OCI-LY7 (cell line): ENCODE measurements around the gene OAT. TPM values are rescaled to one million over a fixed set of nuclear protein-coding genes. Genes with fewer than 3 reads are reported as not detected.

Experiments used
- BruUV-seq: library from RNA; stranded (reverse); fragments of 400-500 nt; replicated peaks from 2 replicates; lab custom pipeline; 2021; lab: Mats Ljungman, UMichigan
- CTCF ChIA-PET: fragments of 300-600 bp; sonication (Branson Sonifier 250); formaldehyde crosslinking; loops from one replicate; lab custom pipeline; 2022; ENCODE audit warnings: antibody characterized with exemption; ENCODE audit not compliant: unreplicated experiment; lab: Charles Lee
- POLR2A ChIA-PET: fragments of 300-600 bp; sonication (Branson Sonifier 250); formaldehyde crosslinking; loops from one replicate; lab custom pipeline; 2022; ENCODE audit warnings: antibody characterized with exemption; lab: Charles Lee
- DNase-seq: peaks from one replicate; pipeline ENCODE4 v3.0.0-alpha.2; 2015; ENCODE audit warnings: low spot score
- H2AFZ ChIP-seq: fragments of 200-600 bp; sonication (generic), shearing (Covaris generic); 2 replicates; pipeline ENCODE4 v1.6.1; 2014; ENCODE audit warnings: mild to moderate bottlenecking, antibody characterized with exemption, low read length, moderate library complexity
- H3K27ac ChIP-seq: fragments of 200-600 bp; sonication (generic); 2 replicates; pipeline ENCODE4 v1.5.1; 2014; ENCODE audit warnings: mixed run types, low read depth, mild to moderate bottlenecking, moderate library complexity, low read length, inconsistent platforms; ENCODE audit not compliant: poor library complexity, severe bottlenecking
- H3K36me3 ChIP-seq: fragments of 200-600 bp; sonication (generic); 2 replicates; pipeline ENCODE4 v1.6.1; 2014; ENCODE audit warnings: mild to moderate bottlenecking, antibody characterized with exemption, low read length, moderate library complexity, mixed read lengths; ENCODE audit not compliant: insufficient read depth
- H3K4me1 ChIP-seq: fragments of 200-600 bp; sonication (generic); 2 replicates; pipeline ENCODE4 v1.5.1; 2014; ENCODE audit warnings: mild to moderate bottlenecking, low read length; ENCODE audit not compliant: insufficient read depth, poor library complexity, severe bottlenecking
- H3K4me2 ChIP-seq: fragments of 200-600 bp; sonication (generic); 2 replicates; pipeline ENCODE4 v1.6.1; 2014; ENCODE audit warnings: mild to moderate bottlenecking, low read length
- H3K4me3 ChIP-seq: fragments of 200-600 bp; sonication (generic); 2 replicates; pipeline ENCODE4 v1.5.1; 2014; ENCODE audit warnings: mild to moderate bottlenecking, low read depth, low read length; ENCODE audit not compliant: poor library complexity, severe bottlenecking
- H3K79me2 ChIP-seq: fragments of 200-600 bp; sonication (generic); 2 replicates; pipeline ENCODE4 v1.6.1; 2016; ENCODE audit warnings: low read depth, mild to moderate bottlenecking, low read length, moderate library complexity, mixed read lengths; ENCODE audit not compliant: insufficient read depth
- H3K9me2 ChIP-seq: fragments of 200-600 bp; sonication (generic); 2 replicates; pipeline ENCODE4 v1.6.1; 2016; ENCODE audit warnings: mild to moderate bottlenecking, low read length, mixed read lengths; ENCODE audit not compliant: insufficient read depth
- H3K9me3 ChIP-seq: fragments of 200-600 bp; sonication (generic); 2 replicates; pipeline ENCODE4 v1.6.1; 2014; ENCODE audit warnings: mild to moderate bottlenecking, mixed run types, low read length, mixed read lengths
- H4K20me1 ChIP-seq: fragments of 200-600 bp; sonication (generic); 2 replicates; pipeline ENCODE4 v1.6.1; 2014; ENCODE audit warnings: mild to moderate bottlenecking, antibody characterized with exemption, low read length, moderate library complexity, mixed read lengths; ENCODE audit not compliant: insufficient read depth
- CTCF ChIP-seq: fragments of 200-600 bp; sonication (generic); conservative IDR thresholded peaks from 2 replicates; pipeline ENCODE4 v1.5.1; 2014; ENCODE audit warnings: mild to moderate bottlenecking, antibody characterized with exemption, low read length, moderate library complexity, mixed read lengths
- EZH2phosphoT487 ChIP-seq: fragments of 200-600 bp; sonication (generic); IDR thresholded peaks from 2 replicates; pipeline ENCODE4 v1.6.1; 2018; ENCODE audit warnings: low read depth, borderline replicate concordance, mild to moderate bottlenecking, mixed run types, antibody characterized with exemption, low read length, moderate library complexity, mixed read lengths
- intact Hi-C: fragments of 100-400 bp; cut with micrococcal nuclease; formaldehyde crosslinking; loops from one replicate; pipeline ENCODE4 v1.10.0; 2022; ENCODE audit not compliant: unreplicated experiment
- total RNA-seq, 2 experiments: library from RNA; depleted of rRNA in 1 of 2; stranded (reverse); fragments of >200 nt in 1 of 2; shearing (Covaris generic) in 1 of 2; gene quantifications; 2 replicates each; pipeline ENCODE4 v1.2.3, GENCODE V29; 2014 to 2022

OAT gene
- total RNA-seq, 2 experiments from 2014 or later, result 13.5 to 27.1 TPM

DNA sequence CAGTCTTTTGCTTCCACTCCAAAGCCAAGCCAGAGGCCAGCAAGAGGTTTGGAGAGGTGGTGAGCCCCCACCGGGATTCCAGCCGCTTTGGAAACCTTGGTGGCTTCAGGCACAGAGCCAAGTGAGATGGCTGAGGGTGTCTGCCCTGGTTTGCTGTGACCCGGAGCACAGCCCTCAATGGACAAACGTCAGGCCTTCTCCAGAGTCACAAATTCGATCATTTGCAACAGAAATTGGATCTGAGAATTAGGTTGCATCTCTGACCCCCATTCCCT, 32.0 kb upstream of the OAT start:
- TF ChIP-seq CTCF (no peak), EZH2phosphoT487 (no peak)
- Histone ChIP-seq H3K4me3 (no peak overlapping the region), H3K9me3 (no peaks in the 10 kb centered on the region), H4K20me1 (no peaks in the 10 kb centered on the region), H3K36me3 (no peaks in the 10 kb centered on the region), H2AFZ (no peak overlapping the region), H3K9me2 (no peaks in the 10 kb centered on the region), H3K4me2 (no peak overlapping the region), H3K27ac (no peak overlapping the region), H3K79me2 (no peaks in the 10 kb centered on the region), H3K4me1 (no peaks in the 10 kb centered on the region)
- ChIA-PET CTCF (no interaction called here), POLR2A (no interaction called here)
- intact Hi-C loops, result no loop called here
- no TSS peak for BruUV-seq
- no peak for DNase-seq

GRCh38 chr10:124450012-124450782, 31.5 kb upstream of the OAT start, which contains the start of gene NKX1-2:
NKX1-2 (minus strand) TSS chr10:124450035; CDS start chr10:124449943, 92 bp downstream.
- BruUV-seq, result no TSS peak
- Histone ChIP-seq H2AFZ (no peak within 1 kb of the TSS), H3K4me3 (no peak within 1 kb of the TSS), H3K4me1 (no peaks in the 10 kb centered on the region), H3K79me2 (no peaks in the 10 kb centered on the region), H3K27ac (no peak within 1 kb of the TSS), H4K20me1 (no peaks in the 10 kb centered on the region), H3K9me2 (no peaks in the 10 kb centered on the region), H3K4me2 (no peak within 1 kb of the TSS), H3K36me3 (no peaks in the 10 kb centered on the region), H3K9me3 (no peaks in the 10 kb centered on the region)
- no peak for DNase-seq
- TF ChIP-seq CTCF (no peak), EZH2phosphoT487 (0 out of 2 replicates have a peak, but pooled peaks have one; percentile 29)
- ChIA-PET POLR2A (no interaction called here), CTCF (no interaction called here)
- intact Hi-C loops, result no loop called here

DNA sequence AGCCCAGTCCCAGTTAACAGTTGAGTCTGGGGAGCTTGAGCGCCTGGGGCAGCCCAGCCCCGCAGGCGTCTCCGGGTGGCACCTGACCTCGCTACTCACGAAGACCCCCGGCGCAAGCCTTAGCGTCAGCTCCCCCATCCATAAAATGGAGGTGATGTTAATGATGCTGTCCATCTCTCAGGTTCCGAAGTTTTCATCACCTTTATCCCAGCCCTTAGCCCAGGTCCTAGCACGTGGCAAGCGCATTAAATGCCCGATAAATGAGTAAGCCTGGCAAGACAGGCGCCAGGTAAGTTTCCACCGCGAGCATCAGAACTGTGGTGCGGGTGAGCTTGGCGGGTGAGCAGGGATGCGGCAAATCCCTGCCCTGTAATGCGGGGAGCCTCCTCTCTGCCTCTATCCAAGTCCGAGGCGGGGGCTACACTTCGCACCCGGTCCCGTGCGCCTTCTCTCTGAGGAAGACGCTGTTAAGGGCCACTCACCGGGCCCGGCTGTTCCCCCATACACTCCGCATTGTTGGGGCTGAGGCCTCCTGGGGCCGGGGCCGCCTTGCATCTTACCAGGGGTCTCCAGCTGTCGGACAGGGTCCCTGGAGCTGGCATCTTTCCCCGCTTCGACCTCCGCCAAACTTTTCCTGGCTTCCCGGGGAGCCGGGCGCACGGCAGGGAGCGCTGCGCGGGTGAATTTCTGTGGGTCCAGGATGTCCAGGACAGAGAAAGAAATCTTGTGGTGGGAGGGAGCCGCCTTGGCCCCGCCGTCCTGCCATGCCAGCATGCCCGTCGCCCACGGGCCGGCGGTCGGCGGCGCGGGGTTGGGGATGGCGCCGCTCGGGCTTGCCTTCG, 30.7 kb upstream of the OAT start:
- TF ChIP-seq EZH2phosphoT487 (no peak), CTCF (no peak)
- intact Hi-C loops, result no loop called here
- no TSS peak for BruUV-seq
- POLR2A ChIA-PET, result no interaction called here
- Histone ChIP-seq H3K9me3 (no peaks in the 10 kb centered on the region), H4K20me1 (no peaks in the 10 kb centered on the region), H3K9me2 (no peaks in the 10 kb centered on the region), H2AFZ (no peak overlapping the region), H3K27ac (no peak overlapping the region), H3K4me1 (no peaks in the 10 kb centered on the region), H3K36me3 (no peaks in the 10 kb centered on the region), H3K79me2 (no peaks in the 10 kb centered on the region), H3K4me2 (no peak overlapping the region), H3K4me3 (no peak overlapping the region)
- CTCF ChIA-PET, result no interaction called here
- no peak for DNase-seq
